GM12891 (cell line): Measurements from ENCODE around the gene GPC6.

Source experiments
- DNase-seq: peaks from one replicate; pipeline ENCODE4 v3.0.0; 2011; ENCODE audit warnings: low spot score; ENCODE audit not compliant: insufficient read length
- FAIRE-seq: peaks from 2 replicates; lab custom pipeline; 2011; peaks lifted over from hg19 to GRCh38; lab: Jason Lieb, UNC
- PAX5 ChIP-seq: IDR thresholded peaks from 2 replicates; pipeline ENCODE4 v1.6.1; 2011; ENCODE audit warnings: low read length, moderate library complexity, mild to moderate bottlenecking; ENCODE audit not compliant: insufficient read depth, severe bottlenecking
- POLR2A ChIP-seq: IDR thresholded peaks from 2 replicates; pipeline ENCODE4 v1.6.1; 2011; ENCODE audit warnings: low read depth, low read length, control low read depth
- POLR2AphosphoS5 ChIP-seq: IDR thresholded peaks from 2 replicates; pipeline ENCODE4 v1.6.1; 2011; ENCODE audit warnings: low read depth, low read length, control low read depth
- POU2F2 ChIP-seq: IDR thresholded peaks from 2 replicates; pipeline ENCODE4 v1.6.1; 2011; ENCODE audit warnings: low read depth, mild to moderate bottlenecking, control low read depth, low read length, moderate library complexity
- SPI1 ChIP-seq: IDR thresholded peaks from 2 replicates; pipeline ENCODE4 v1.6.1; 2011; ENCODE audit warnings: low read depth, low read length, control low read depth
- TAF1 ChIP-seq: IDR thresholded peaks from 2 replicates; pipeline ENCODE4 v1.6.1; 2011; ENCODE audit warnings: low read depth, low read length, control low read depth

GPC6 gene

DNA sequence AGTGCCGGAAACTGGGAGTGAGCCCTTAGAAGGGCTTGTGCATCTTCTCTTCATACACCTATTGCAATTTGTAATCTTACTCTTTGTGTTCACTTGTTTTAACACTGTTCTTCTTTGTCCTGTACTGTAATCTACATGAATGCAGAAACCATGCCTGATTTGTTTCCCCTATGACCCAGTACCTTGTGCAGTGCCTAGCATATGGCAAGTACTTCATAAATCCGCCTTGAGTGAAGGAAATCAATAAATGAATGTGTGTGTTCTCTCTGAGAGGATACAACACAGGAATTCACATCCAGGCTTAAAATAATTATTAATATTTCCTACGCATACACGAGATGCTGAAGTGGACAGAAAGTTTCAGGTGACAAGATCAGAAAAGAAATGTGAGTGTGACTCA is 172.6 kb downstream of the GPC6 start:
- DNase-seq (no peak), FAIRE-seq (no peak)
- TF ChIP-seq SPI1, result no peak
- no peak for TF ChIP-seq PAX5
- no peak for TF ChIP-seq TAF1
- no peak for TF ChIP-seq POU2F2
- TF ChIP-seq POLR2AphosphoS5, result no peak
- TF ChIP-seq POLR2A, result no peak

DNA sequence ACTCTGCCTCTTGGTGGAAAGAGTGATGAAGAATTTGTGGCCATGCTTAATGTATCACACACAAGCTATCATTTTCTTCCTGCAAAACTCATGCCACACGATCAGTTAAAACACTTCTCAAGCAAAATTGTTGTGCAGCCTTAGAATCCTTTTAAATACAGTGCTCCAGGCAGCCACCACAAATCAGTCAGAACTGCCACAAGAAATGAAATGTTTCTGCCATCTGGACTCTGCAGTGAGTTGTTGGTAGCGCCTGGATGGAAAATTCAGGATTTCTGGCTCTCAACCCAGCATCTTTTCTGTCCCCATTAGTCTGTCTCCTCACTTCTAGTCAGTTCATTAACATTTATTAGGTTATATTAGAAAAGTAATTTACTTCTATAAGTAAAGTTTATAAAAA is 179.5 kb downstream of the GPC6 start:
- TF ChIP-seq SPI1 (no peak), POU2F2 (no peak), POLR2AphosphoS5 (no peak), TAF1 (no peak), PAX5 (no peak), POLR2A (no peak)
- DNase-seq (no peak), FAIRE-seq (no peak)

DNA sequence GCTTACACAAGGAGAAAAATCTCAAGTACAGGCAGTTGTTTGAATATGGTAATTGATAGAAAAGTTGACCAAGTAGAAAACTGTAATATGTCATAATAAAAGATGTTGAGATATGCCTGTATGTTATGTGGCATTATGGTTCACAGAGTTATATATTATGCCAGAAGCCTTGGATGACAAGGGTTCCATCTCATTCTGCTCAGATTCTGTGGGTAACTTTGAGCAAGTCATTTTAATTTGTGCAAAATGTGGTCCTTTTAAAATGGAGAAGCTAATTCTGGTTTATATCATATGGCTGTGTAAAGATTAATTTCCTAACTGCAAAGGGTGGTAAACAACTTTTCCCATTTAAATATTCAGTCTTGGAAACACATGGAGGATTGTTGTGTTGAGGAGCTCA is 180.9 kb downstream of the GPC6 start:
- no peak for TF ChIP-seq POLR2A
- no peak for TF ChIP-seq POU2F2
- TF ChIP-seq TAF1, result no peak
- no peak for TF ChIP-seq POLR2AphosphoS5
- no peak for TF ChIP-seq SPI1
- FAIRE-seq (no peak), DNase-seq (no peak)

DNA sequence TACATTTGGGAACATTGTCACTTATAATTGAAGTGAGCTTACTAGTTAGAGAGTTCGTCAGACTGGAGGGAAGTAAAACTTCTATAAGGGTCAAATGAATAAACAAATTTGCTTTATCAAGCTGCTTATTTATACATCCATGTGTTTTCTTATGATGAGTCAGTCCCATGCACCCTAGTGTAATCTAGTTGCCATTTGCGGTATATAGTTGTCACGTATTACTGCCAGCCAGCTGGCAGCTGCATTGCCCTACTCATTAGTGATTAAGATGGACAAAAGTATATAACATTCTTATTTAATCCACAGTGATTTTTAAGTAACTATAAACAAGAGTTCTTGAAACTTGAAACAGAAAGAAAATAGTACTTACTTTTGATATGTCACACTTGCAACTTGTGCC is 182.4 kb downstream of the GPC6 start:
- no peak for TF ChIP-seq POLR2A
- no peak for TF ChIP-seq POLR2AphosphoS5
- no peak for TF ChIP-seq SPI1
- no peak for TF ChIP-seq PAX5
- no peak for TF ChIP-seq POU2F2
- no peak for TF ChIP-seq TAF1
- DNase-seq, result no peak
- FAIRE-seq, result no peak

DNA sequence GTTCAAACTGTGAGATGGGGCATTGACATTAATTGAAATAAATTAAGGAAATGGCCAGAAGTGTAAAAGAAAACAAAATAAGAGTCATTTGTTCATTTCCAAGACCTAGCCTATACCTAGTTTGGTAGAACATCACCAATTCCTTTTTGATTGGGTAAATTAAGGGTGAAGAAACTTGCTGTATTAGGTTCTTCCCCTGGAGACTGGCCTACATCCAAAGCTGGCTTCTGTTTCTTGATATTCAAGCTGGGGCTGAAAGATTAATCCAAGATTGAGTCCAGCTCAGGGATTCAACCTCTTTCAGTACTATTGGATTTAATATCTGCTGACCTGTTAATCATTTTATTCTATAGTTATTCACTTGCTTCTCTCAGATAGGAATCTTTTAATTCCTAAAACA is 183.2 kb downstream of the GPC6 start:
- TF ChIP-seq SPI1, result no peak
- no peak for TF ChIP-seq POLR2A
- no peak for TF ChIP-seq PAX5
- no peak for TF ChIP-seq POLR2AphosphoS5
- TF ChIP-seq POU2F2, result no peak
- no peak for TF ChIP-seq TAF1

DNA sequence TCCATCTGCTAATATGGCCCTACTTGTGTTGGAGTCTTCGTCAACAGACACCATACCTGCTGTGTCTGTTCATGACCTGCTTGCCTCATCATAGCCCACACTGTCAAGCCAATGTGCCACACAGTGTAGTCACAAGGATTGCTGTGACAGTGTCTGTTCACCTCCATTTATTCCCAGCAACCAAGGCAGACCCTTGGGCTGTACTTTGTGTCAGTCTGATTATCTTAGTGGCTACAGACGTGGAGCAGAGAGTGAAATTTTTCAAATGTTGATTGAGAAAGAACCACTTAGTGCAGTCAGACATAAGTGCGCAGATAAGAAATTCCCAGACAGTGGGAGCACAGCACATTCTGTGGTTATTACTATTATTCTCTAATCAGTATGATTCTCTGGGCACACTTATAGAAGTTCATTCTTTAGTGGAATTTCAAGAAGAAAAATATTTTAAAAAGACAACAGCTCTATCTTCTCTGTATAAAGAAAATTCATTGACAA is 184.6 kb downstream of the GPC6 start:
- DNase-seq (no peak), FAIRE-seq (no peak)
- no peak for TF ChIP-seq POU2F2
- no peak for TF ChIP-seq POLR2AphosphoS5
- no peak for TF ChIP-seq SPI1
- no peak for TF ChIP-seq POLR2A

More for the DNA sequence above, 183.2 kb downstream of the GPC6 start:
- no peak for FAIRE-seq
- no peak for DNase-seq

DNA sequence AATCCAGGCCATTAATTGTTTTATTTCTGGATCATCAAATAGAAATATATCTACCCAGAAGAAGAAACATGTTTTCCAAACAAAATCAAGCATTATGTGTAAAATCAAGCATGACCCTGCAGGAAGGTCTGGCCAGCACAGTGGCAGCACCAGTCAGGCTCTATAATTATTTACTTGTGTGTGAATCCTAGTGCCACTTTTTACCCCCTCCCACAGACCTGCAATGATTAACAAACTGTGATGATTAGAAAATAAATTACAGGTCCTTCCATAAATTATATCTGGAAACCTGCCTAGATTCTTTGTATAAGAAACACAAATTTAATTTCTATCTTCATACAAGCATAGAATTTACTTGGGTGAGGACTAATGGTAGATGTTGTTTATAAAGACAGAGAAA is 186.1 kb downstream of the GPC6 start:
- TF ChIP-seq POLR2A (no peak), SPI1 (no peak), POU2F2 (no peak)
- DNase-seq (no peak), FAIRE-seq (no peak)

DNA sequence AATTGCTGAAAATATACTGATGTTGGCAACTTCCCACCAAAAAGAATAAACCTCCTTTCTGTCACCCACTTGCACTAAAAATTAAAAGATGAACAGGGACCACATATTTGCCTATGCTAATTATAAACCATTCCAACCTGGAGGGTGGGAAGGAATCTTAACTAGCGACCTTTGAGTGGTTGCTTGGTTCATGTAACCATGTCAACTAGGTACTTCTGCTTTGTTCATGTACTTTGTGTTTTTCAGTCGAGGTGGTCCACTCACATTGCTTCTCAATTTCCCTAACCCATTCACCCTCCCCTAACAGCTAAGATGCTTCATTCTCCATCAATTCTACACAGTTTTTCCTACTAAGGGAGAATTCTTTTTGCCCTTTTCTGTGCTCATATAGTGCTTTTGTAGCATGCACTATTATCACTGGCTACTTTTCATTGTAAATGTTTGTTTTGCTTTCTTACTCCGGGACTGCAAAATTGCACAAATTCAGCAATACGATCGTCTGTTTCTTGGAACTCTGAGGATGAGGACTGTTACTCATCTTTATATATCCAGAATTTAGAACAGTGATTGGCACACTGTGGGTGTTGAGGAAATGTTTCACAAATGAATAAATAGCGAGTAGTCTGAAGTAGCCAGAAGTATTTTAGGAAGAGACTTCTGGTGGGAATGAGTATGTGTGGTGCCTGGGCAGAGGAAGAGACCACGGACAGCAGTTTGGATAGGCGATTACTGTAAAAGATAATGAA is 187.5 kb downstream of the GPC6 start:
- DNase-seq (no peak), FAIRE-seq (no peak)
- TF ChIP-seq POLR2A, result no peak
- TF ChIP-seq POLR2AphosphoS5, result no peak
- TF ChIP-seq TAF1, result no peak
- TF ChIP-seq PAX5, result no peak
- no peak for TF ChIP-seq SPI1
- no peak for TF ChIP-seq POU2F2

DNA sequence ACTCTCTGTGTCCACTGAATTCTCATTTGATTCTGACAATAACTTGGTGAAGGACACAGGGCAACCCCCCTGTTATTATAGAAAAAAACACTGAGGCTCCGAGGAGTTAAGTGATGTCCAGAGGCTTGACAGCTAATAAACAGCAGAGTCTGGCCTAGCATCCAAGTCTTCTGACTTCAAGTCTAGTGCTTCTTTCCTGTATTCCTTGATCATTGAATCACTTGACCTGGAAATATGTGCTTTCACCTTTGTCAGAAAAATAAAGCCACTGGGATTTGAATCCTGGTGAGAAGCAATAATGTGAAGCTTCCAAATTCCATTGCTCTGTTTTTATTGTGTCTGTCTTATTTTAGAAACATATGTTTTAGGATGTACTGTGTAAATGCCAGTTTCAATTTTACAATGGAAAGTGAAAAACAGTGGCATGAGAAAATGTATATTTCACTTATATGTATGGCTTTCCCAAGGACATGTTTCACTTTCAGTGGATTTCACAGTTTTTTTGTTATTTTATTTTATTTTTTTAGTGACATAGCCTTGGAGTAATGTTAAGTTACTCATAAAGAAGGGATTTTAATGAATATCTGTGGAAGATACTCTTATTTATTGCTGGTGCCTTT is 190.2 kb downstream of the GPC6 start:
- no peak for TF ChIP-seq POU2F2
- TF ChIP-seq SPI1, result no peak
- TF ChIP-seq POLR2AphosphoS5, result no peak
- TF ChIP-seq PAX5, result no peak
- no peak for TF ChIP-seq TAF1
- TF ChIP-seq POLR2A, result no peak
- DNase-seq (no peak), FAIRE-seq (no peak)
